ENCODE measurements around the gene DDX17.
A peak's percentile ranks its signal among the peaks of the same experiment; 100 is the strongest.

The DDX17 gene

GRCh38 chr22:38467904-38468442, 38.1 kb downstream of the DDX17 start, which contains the start of gene KDELR3:
TSS of gene KDELR3 (plus strand) at chr22:38468096. CDS start at chr22:38468234, 138 bp downstream.
- DNase-seq (ENCODE audit: insufficient read length, low spot score) (peak; percentile 69), FAIRE-seq (no peak)

GRCh38 chr22:38467438-38467903, 38.6 kb downstream of the DDX17 start:
- FAIRE-seq: no peak
- no peak for DNase-seq (ENCODE audit: insufficient read length, low spot score)

- DNase-seq (ENCODE audit: insufficient read length, low spot score): no peak
- FAIRE-seq: no peak
Observed at GRCh38 chr22:38465673-38466490, 40.2 kb downstream of the DDX17 start.

GRCh38 chr22:38464992-38465672, 41.0 kb downstream of the DDX17 start:
- DNase-seq (ENCODE audit: insufficient read length, low spot score) (no peak), FAIRE-seq (no peak)

- DNase-seq (ENCODE audit: insufficient read length, low spot score): no peak
- FAIRE-seq: no peak
Observed at GRCh38 chr22:38462960-38463784, 42.9 kb downstream of the DDX17 start.

- DNase-seq (ENCODE audit: insufficient read length, low spot score) (no peak), FAIRE-seq (no peak)
Observed at GRCh38 chr22:38461414-38462081, 44.6 kb downstream of the DDX17 start.

GRCh38 chr22:38461057-38461413, 45.1 kb downstream of the DDX17 start:
- FAIRE-seq: no peak
- DNase-seq (ENCODE audit: insufficient read length, low spot score): no peak

- FAIRE-seq (no peak), DNase-seq (ENCODE audit: insufficient read length, low spot score) (no peak)
Observed at GRCh38 chr22:38460426-38460840, 45.7 kb downstream of the DDX17 start.

- DNase-seq (ENCODE audit: insufficient read length, low spot score) (no peak), FAIRE-seq (no peak)
Observed at GRCh38 chr22:38456841-38457699, 49.0 kb downstream of the DDX17 start.

- DNase-seq (ENCODE audit: insufficient read length, low spot score) (no peak), FAIRE-seq (no peak)
Observed at GRCh38 chr22:38456272-38456835, 49.8 kb downstream of the DDX17 start.

GRCh38 chr22:38455530-38456271, 50.4 kb downstream of the DDX17 start:
- FAIRE-seq (no peak), DNase-seq (ENCODE audit: insufficient read length, low spot score) (no peak)

GRCh38 chr22:38455076-38455529, 51.0 kb downstream of the DDX17 start, which contains the start of gene KCNJ4:
TSS of gene KCNJ4 (minus strand) at chr22:38455199. CDS start at chr22:38428132, 27,067 bp downstream.
- DNase-seq (ENCODE audit: insufficient read length, low spot score) (no peak), FAIRE-seq (no peak)

GRCh38 chr22:38454353-38455075, 51.6 kb downstream of the DDX17 start:
- DNase-seq (ENCODE audit: insufficient read length, low spot score) (no peak), FAIRE-seq (no peak)

- FAIRE-seq (no peak), DNase-seq (ENCODE audit: insufficient read length, low spot score) (no peak)
Observed at GRCh38 chr22:38453996-38454352, 52.1 kb downstream of the DDX17 start.

- no peak for FAIRE-seq
- DNase-seq (ENCODE audit: insufficient read length, low spot score): no peak
Observed at GRCh38 chr22:38453066-38453672, 52.9 kb downstream of the DDX17 start.

- DNase-seq (ENCODE audit: insufficient read length, low spot score): no peak
- no peak for FAIRE-seq
Observed at GRCh38 chr22:38452373-38453065, 53.6 kb downstream of the DDX17 start.

- FAIRE-seq (no peak), DNase-seq (ENCODE audit: insufficient read length, low spot score) (no peak)
Observed at GRCh38 chr22:38451864-38452263, 54.2 kb downstream of the DDX17 start.
